HEK293 (cell line): ENCODE data around the gene NHS.
A peak's percentile ranks its signal among the peaks of the same experiment; 100 is the strongest.

Experiments used
- CTCF ChIP-seq: fragments of 450-650 bp; formaldehyde crosslinking; IDR thresholded peaks from 2 replicates; pipeline ENCODE4 v1.5.1; 2016; ENCODE audit warnings: missing biosample characterization, missing genetic modification characterization
- HIC1 ChIP-seq: fragments of 450-650 bp; formaldehyde crosslinking; IDR thresholded peaks from 2 replicates; pipeline ENCODE4 v1.5.1; 2016; ENCODE audit warnings: missing biosample characterization, missing genetic modification characterization
- HOXA7 ChIP-seq: sonication (generic); formaldehyde crosslinking; IDR thresholded peaks from 2 replicates; pipeline ENCODE4 v1.8.1; 2022; ENCODE audit warnings: missing genetic modification reagents, borderline replicate concordance
- IKZF3 ChIP-seq: fragments of 450-650 bp; IDR thresholded peaks from 2 replicates; pipeline ENCODE4 v1.5.0; 2018; ENCODE audit warnings: missing biosample characterization, mild to moderate bottlenecking, missing genetic modification characterization, moderate library complexity
- KLF1 ChIP-seq: fragments of 450-650 bp; formaldehyde crosslinking; IDR thresholded peaks from 2 replicates; pipeline ENCODE4 v1.5.1; 2016; ENCODE audit warnings: missing biosample characterization, missing genetic modification characterization
- MEIS1 ChIP-seq: sonication (generic); formaldehyde crosslinking; IDR thresholded peaks from 2 replicates; pipeline ENCODE4 v1.8.1; 2022; ENCODE audit warnings: missing genetic modification reagents, mild to moderate bottlenecking, borderline replicate concordance
- MZF1 ChIP-seq: fragments of 450-650 bp; formaldehyde crosslinking; IDR thresholded peaks from 2 replicates; pipeline ENCODE4 v1.5.1; 2017; ENCODE audit warnings: missing biosample characterization, missing genetic modification characterization, borderline replicate concordance
- SP7 ChIP-seq: fragments of 450-650 bp; formaldehyde crosslinking; IDR thresholded peaks from 2 replicates; pipeline ENCODE4 v1.5.1; 2016; ENCODE audit warnings: missing biosample characterization, missing genetic modification characterization
- ZBTB21 ChIP-seq: fragments of 450-650 bp; formaldehyde crosslinking; IDR thresholded peaks from 2 replicates; pipeline ENCODE4 v1.5.1; 2017; ENCODE audit warnings: missing biosample characterization, missing genetic modification characterization
- ZFP69B ChIP-seq: fragments of 450-650 bp; formaldehyde crosslinking; IDR thresholded peaks from 2 replicates; pipeline ENCODE4 v1.5.1; 2016; ENCODE audit warnings: missing biosample characterization, missing genetic modification characterization
- ZIC2 ChIP-seq: fragments of 450-650 bp; formaldehyde crosslinking; IDR thresholded peaks from 2 replicates; pipeline ENCODE4 v1.5.1; 2016; ENCODE audit warnings: missing biosample characterization, missing genetic modification characterization
- ZNF174 ChIP-seq: fragments of 450-650 bp; formaldehyde crosslinking; IDR thresholded peaks from 2 replicates; pipeline ENCODE4 v1.5.0; 2017; ENCODE audit warnings: missing biosample characterization, mild to moderate bottlenecking, missing genetic modification characterization
- ZNF23 ChIP-seq: fragments of 450-650 bp; formaldehyde crosslinking; IDR thresholded peaks from 2 replicates; pipeline ENCODE4 v1.5.1; 2016; ENCODE audit warnings: missing biosample characterization, missing genetic modification characterization, borderline replicate concordance
- ZNF24 ChIP-seq: fragments of 450-650 bp; formaldehyde crosslinking; IDR thresholded peaks from 2 replicates; pipeline ENCODE4 v1.5.1; 2016; ENCODE audit warnings: missing biosample characterization, missing genetic modification characterization
- ZNF561 ChIP-seq: fragments of 450-650 bp; IDR thresholded peaks from 2 replicates; pipeline ENCODE4 v1.5.1; 2018; ENCODE audit warnings: missing biosample characterization, missing genetic modification characterization, borderline replicate concordance
- ZNF580 ChIP-seq: fragments of 450-650 bp; formaldehyde crosslinking; IDR thresholded peaks from 2 replicates; pipeline ENCODE4 v1.5.1; 2016; ENCODE audit warnings: missing biosample characterization, missing genetic modification characterization
- ZNF600 ChIP-seq: fragments of 450-650 bp; formaldehyde crosslinking; IDR thresholded peaks from 2 replicates; pipeline ENCODE4 v1.5.1; 2016; ENCODE audit warnings: missing biosample characterization, missing genetic modification characterization
- ZNF626 ChIP-seq: fragments of 450-650 bp; sonication (Bioruptor Pico); formaldehyde crosslinking; IDR thresholded peaks from 2 replicates; pipeline ENCODE4 v1.5.1; 2018; ENCODE audit warnings: missing biosample characterization, missing genetic modification characterization, inconsistent platforms
- ZNF654 ChIP-seq: fragments of 450-650 bp; formaldehyde crosslinking; IDR thresholded peaks from 2 replicates; pipeline ENCODE4 v1.5.1; 2016; ENCODE audit warnings: low read depth, missing biosample characterization, missing genetic modification characterization
- ZNF747 ChIP-seq: fragments of 450-650 bp; formaldehyde crosslinking; IDR thresholded peaks from 2 replicates; pipeline ENCODE4 v1.5.1; 2016; ENCODE audit warnings: missing biosample characterization, missing genetic modification characterization
- ZNF792 ChIP-seq: fragments of 450-650 bp; formaldehyde crosslinking; IDR thresholded peaks from 2 replicates; pipeline ENCODE4 v1.5.1; 2016; ENCODE audit warnings: missing biosample characterization, missing genetic modification characterization
- TF ChIP-seq, protein P1 (sequence below): fragments of 450-650 bp; formaldehyde crosslinking; IDR thresholded peaks from 2 replicates; pipeline ENCODE4 v1.5.1; 2016; ENCODE audit warnings: missing biosample characterization, missing genetic modification characterization
- TF ChIP-seq, protein P2 (sequence below): fragments of 450-650 bp; formaldehyde crosslinking; IDR thresholded peaks from 2 replicates; pipeline ENCODE4; 2016; ENCODE audit warnings: missing biosample characterization, missing genetic modification characterization
- TF ChIP-seq, protein P3 (sequence below): fragments of 450-650 bp; formaldehyde crosslinking; IDR thresholded peaks from 2 replicates; pipeline ENCODE4 v1.5.1; 2016; ENCODE audit warnings: missing biosample characterization, missing genetic modification characterization
- TF ChIP-seq, protein P4 (sequence below): fragments of 450-650 bp; formaldehyde crosslinking; IDR thresholded peaks from 2 replicates; pipeline ENCODE4 v1.5.1; 2016; ENCODE audit warnings: missing biosample characterization, missing genetic modification characterization
- TF ChIP-seq, protein P5 (sequence below): fragments of 450-650 bp; formaldehyde crosslinking; IDR thresholded peaks from 2 replicates; pipeline ENCODE4 v1.5.1; 2016; ENCODE audit warnings: missing biosample characterization, missing genetic modification characterization

NHS gene

DNA sequence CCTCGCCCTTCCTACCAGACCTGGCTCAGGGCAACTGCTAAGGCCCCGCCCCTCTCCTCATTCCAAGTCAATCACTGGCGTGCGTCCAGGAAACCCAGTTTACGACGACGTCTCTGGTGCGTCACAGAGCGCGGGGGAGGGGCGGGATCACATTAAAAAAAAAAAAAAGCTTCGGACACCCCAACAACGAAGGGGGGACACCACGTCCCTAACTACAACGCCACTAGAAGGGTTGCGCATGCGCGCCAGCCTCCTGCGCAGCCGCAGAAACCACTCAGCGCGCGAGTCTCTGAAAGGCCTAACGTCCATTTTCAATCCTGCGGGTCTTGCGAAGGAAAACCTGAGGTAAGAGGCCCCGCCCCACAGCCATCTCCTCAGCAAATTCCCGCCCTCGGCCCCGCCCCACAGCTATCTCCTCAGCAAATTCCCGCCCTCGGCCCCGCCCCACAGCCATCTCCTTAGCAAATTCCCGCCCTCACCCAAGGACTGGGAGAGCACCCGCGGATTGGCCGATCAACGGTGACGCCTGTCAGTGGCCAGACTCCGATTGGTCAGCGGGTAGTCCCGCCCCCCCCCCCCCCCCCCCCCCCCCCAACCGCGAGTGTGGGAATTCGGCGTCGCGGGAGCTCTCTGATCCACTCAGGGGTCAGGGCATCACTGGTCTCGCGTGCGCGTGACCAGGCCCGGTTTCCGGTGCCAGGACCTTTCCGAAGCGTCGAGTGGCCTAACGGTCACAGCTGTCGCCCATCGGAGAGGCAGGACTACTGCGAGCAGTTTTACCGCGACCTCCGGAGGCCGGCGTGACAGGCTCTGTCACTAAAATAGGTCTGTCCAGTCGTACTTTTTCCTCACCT lies 362.1 kb downstream of the NHS start, which contains the start of gene SCML1 (continued):
- TF ChIP-seq CTCF (tag by site-specific recombination) (no peak), SP7 (tag by site-specific recombination) (peak; percentile 55; the same call in 1 of the 2 replicates), KLF1 (tag by site-specific recombination) (no peak), ZNF23 (tag by site-specific recombination) (no peak), ZNF626 (tag by site-specific recombination) (no peak), HOXA7 (CRISPR knock-in tag) (no peak), ZNF600 (tag by site-specific recombination) (0 out of 2 replicates have a peak, but pooled peaks have one; percentile 10), HIC1 (tag by site-specific recombination) (no peak), ZBTB21 (peak; percentile 93), ZNF654 (tag by site-specific recombination) (no peak), MEIS1 (CRISPR knock-in tag) (no peak), ZIC2 (peak; percentile 8; the same call in 1 of the 2 replicates), IKZF3 (tag by site-specific recombination) (peak; percentile 8; the same call in 1 of the 2 replicates), ZNF561 (tag by site-specific recombination) (no peak), ZNF24 (tag by site-specific recombination) (0 out of 2 replicates have a peak, but pooled peaks have one; percentile 11), ZNF792 (tag by site-specific recombination) (no peak), ZNF747 (tag by site-specific recombination) (no peak), ZNF580 (tag by site-specific recombination) (no peak), ZNF174 (tag by site-specific recombination) (no peak), MZF1 (tag by site-specific recombination) (no peak), ZFP69B (tag by site-specific recombination) (no peak; the same call in 1 of the 2 replicates)
- TF ChIP-seq, protein P1, sequence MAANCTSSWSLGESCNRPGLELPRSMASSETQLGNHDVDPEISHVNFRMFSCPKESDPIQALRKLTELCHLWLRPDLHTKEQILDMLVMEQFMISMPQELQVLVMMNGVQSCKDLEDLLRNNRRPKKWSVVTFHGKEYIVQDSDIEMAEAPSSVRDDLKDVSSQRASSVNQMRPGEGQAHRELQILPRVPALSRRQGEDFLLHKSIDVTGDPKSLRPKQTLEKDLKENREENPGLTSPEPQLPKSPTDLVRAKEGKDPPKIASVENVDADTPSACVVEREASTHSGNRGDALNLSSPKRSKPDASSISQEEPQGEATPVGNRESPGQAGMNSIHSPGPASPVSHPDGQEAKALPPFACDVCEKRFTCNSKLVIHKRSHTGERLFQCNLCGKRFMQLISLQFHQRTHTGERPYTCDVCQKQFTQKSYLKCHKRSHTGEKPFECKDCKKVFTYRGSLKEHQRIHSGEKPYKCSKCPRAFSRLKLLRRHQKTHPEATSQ (tag by site-specific recombination): no peak
- TF ChIP-seq, protein P2, sequence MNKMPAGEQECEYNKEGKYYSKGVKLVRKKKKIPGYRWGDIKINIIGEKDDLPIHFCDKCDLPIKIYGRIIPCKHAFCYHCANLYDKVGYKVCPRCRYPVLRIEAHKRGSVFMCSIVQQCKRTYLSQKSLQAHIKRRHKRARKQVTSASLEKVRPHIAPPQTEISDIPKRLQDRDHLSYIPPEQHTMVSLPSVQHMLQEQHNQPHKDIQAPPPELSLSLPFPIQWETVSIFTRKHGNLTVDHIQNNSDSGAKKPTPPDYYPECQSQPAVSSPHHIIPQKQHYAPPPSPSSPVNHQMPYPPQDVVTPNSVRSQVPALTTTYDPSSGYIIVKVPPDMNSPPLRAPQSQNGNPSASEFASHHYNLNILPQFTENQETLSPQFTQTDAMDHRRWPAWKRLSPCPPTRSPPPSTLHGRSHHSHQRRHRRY (tag by site-specific recombination): no peak
- TF ChIP-seq, protein P3, sequence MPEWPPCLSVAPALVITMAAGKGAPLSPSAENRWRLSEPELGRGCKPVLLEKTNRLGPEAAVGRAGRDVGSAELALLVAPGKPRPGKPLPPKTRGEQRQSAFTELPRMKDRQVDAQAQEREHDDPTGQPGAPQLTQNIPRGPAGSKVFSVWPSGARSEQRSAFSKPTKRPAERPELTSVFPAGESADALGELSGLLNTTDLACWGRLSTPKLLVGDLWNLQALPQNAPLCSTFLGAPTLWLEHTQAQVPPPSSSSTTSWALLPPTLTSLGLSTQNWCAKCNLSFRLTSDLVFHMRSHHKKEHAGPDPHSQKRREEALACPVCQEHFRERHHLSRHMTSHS (tag by site-specific recombination): no peak
- TF ChIP-seq, protein P4, sequence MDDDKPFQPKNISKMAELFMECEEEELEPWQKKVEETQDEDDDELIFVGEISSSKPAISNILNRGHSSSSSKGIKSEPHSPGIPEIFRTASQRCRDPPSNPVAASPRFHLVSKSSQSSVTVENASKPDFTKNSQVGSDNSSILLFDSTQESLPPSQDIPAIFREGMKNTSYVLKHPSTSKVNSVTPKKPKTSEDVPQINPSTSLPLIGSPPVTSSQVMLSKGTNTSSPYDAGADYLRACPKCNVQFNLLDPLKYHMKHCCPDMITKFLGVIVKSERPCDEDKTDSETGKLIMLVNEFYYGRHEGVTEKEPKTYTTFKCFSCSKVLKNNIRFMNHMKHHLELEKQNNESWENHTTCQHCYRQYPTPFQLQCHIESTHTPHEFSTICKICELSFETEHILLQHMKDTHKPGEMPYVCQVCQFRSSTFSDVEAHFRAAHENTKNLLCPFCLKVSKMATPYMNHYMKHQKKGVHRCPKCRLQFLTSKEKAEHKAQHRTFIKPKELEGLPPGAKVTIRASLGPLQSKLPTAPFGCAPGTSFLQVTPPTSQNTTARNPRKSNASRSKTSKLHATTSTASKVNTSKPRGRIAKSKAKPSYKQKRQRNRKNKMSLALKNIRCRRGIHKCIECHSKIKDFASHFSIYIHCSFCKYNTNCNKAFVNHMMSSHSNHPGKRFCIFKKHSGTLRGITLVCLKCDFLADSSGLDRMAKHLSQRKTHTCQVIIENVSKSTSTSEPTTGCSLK (tag by site-specific recombination): no peak
- TF ChIP-seq, protein P5, sequence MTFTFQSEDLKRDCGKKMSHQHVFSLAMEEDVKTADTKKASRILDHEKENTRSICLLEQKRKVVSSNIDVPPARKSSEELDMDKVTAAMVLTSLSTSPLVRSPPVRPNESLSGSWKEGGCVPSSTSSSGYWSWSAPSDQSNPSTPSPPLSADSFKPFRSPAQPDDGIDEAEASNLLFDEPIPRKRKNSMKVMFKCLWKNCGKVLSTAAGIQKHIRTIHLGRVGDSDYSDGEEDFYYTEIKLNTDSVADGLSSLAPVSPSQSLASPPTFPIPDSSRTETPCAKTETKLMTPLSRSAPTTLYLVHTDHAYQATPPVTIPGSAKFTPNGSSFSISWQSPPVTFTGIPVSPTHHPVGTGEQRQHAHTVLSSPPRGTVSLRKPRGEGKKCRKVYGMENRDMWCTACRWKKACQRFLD (tag by site-specific recombination): no peak
